Measurements from ENCODE around the gene PIP. TPM values are rescaled to one million over a fixed set of nuclear protein-coding genes. Genes with fewer than 3 reads are reported as not detected.
"Not testable (repeated sequence)": the region's sequence is repeated elsewhere in the genome, so short reads cannot be mapped to it uniquely, and the experiment has no call there.

Gene PIP
- not detected for polyA plus RNA-seq (2013, experiment 1 of 2)
- not detected for polyA plus RNA-seq (2013, experiment 2 of 2)

GRCh38 chr7:143131781-143132180, at the start of gene PIP:
TSS of gene PIP (plus strand) at chr7:143132077. CDS start at chr7:143132117, 40 bp downstream.
- Histone ChIP-seq H3K36me3 (ENCODE audit: control insufficient read depth, insufficient read depth, low read length) (no peaks in the 10 kb centered on the region), H3K4me3 (ENCODE audit: extremely low read depth, insufficient read depth, low read length, poor library complexity, severe bottlenecking) (no peak within 1 kb of the TSS), H3K4me1 (ENCODE audit: control insufficient read depth, insufficient read depth, low read length, poor library complexity, severe bottlenecking) (peaks cover 7% of the 10 kb centered on the region), H3K9me3 (ENCODE audit: control insufficient read depth, low read length) (no peaks in the 10 kb centered on the region), H3K27ac (ENCODE audit: low read depth, low read length, severe bottlenecking) (no peak within 1 kb of the TSS)
- WGBS, 2 experiments (ENCODE audit: insufficient coverage in 2 of 2), result 75 to 85% methylated on average over 2 to 3 of the region's 4 CpGs

- Histone ChIP-seq H3K27ac (ENCODE audit: low read depth, low read length, severe bottlenecking) (no peak overlapping the region), H3K4me3 (ENCODE audit: extremely low read depth, insufficient read depth, low read length, poor library complexity, severe bottlenecking) (no peak overlapping the region), H3K4me1 (ENCODE audit: control insufficient read depth, insufficient read depth, low read length, poor library complexity, severe bottlenecking) (no peaks in the 10 kb centered on the region), H3K36me3 (ENCODE audit: control insufficient read depth, insufficient read depth, low read length) (no peaks in the 10 kb centered on the region), H3K9me3 (ENCODE audit: control insufficient read depth, low read length) (no peaks in the 10 kb centered on the region)
- WGBS, 2 experiments (ENCODE audit: insufficient coverage in 2 of 2), result 80% methylated on average over 1 of the region's 1 CpG; no CpG with 5 or more reads in 1 of the 2 experiments
Observed at GRCh38 chr7:143085109-143085508, 46.8 kb upstream of the PIP start.

GRCh38 chr7:143085610-143086009, 46.3 kb upstream of the PIP start:
- no CpG with 5 or more reads among the region's 3 CpGs for WGBS, 2 experiments (ENCODE audit: insufficient coverage in 2 of 2)
- not testable (repeated sequence) for H3K27ac ChIP-seq (ENCODE audit: low read depth, low read length, severe bottlenecking)

GRCh38 chr7:143088549-143089231, 43.2 kb upstream of the PIP start:
- WGBS, 2 experiments (ENCODE audit: insufficient coverage in 2 of 2), result 88 to 91% methylated on average over 10 to 15 of the region's 16 CpGs
- not testable (repeated sequence) for H3K4me1 ChIP-seq (ENCODE audit: control insufficient read depth, insufficient read depth, low read length, poor library complexity, severe bottlenecking); H3K27ac ChIP-seq (ENCODE audit: low read depth, low read length, severe bottlenecking); H3K9me3 ChIP-seq (ENCODE audit: control insufficient read depth, low read length); H3K4me3 ChIP-seq (ENCODE audit: extremely low read depth, insufficient read depth, low read length, poor library complexity, severe bottlenecking); H3K36me3 ChIP-seq (ENCODE audit: control insufficient read depth, insufficient read depth, low read length)

More at GRCh38 chr7:143085610-143086009, 46.3 kb upstream of the PIP start:
- not testable (repeated sequence) for H3K9me3 ChIP-seq (ENCODE audit: control insufficient read depth, low read length); H3K4me1 ChIP-seq (ENCODE audit: control insufficient read depth, insufficient read depth, low read length, poor library complexity, severe bottlenecking); H3K36me3 ChIP-seq (ENCODE audit: control insufficient read depth, insufficient read depth, low read length); H3K4me3 ChIP-seq (ENCODE audit: extremely low read depth, insufficient read depth, low read length, poor library complexity, severe bottlenecking)

- 89% methylated on average over 1 of the region's 2 CpGs; no CpG with 5 or more reads in 1 of the 2 experiments for WGBS, 2 experiments (ENCODE audit: insufficient coverage in 2 of 2)
Observed at GRCh38 chr7:143096146-143096545, 35.7 kb upstream of the PIP start.

GRCh38 chr7:143099579-143099978, 32.3 kb upstream of the PIP start:
- not testable (repeated sequence) for H3K36me3 ChIP-seq (ENCODE audit: control insufficient read depth, insufficient read depth, low read length); H3K4me1 ChIP-seq (ENCODE audit: control insufficient read depth, insufficient read depth, low read length, poor library complexity, severe bottlenecking); H3K4me3 ChIP-seq (ENCODE audit: extremely low read depth, insufficient read depth, low read length, poor library complexity, severe bottlenecking); H3K27ac ChIP-seq (ENCODE audit: low read depth, low read length, severe bottlenecking)
- WGBS, 2 experiments (ENCODE audit: insufficient coverage in 2 of 2), result no CpG with 5 or more reads among the region's 1 CpG
- peaks cover 11% of the 10 kb centered on the region for H3K9me3 ChIP-seq (ENCODE audit: control insufficient read depth, low read length)

More at GRCh38 chr7:143096146-143096545, 35.7 kb upstream of the PIP start:
- Histone ChIP-seq H3K4me3 (ENCODE audit: extremely low read depth, insufficient read depth, low read length, poor library complexity, severe bottlenecking) (no peak overlapping the region), H3K9me3 (ENCODE audit: control insufficient read depth, low read length) (peaks cover 11% of the 10 kb centered on the region), H3K27ac (ENCODE audit: low read depth, low read length, severe bottlenecking) (no peak overlapping the region), H3K4me1 (ENCODE audit: control insufficient read depth, insufficient read depth, low read length, poor library complexity, severe bottlenecking) (no peaks in the 10 kb centered on the region), H3K36me3 (ENCODE audit: control insufficient read depth, insufficient read depth, low read length) (no peaks in the 10 kb centered on the region)

GRCh38 chr7:143104759-143105158, 27.1 kb upstream of the PIP start:
- H3K36me3 ChIP-seq (ENCODE audit: control insufficient read depth, insufficient read depth, low read length), result no peaks in the 10 kb centered on the region
- no peak overlapping the region for H3K4me3 ChIP-seq (ENCODE audit: extremely low read depth, insufficient read depth, low read length, poor library complexity, severe bottlenecking)
- H3K4me1 ChIP-seq (ENCODE audit: control insufficient read depth, insufficient read depth, low read length, poor library complexity, severe bottlenecking), result no peaks in the 10 kb centered on the region
- no peak overlapping the region for H3K27ac ChIP-seq (ENCODE audit: low read depth, low read length, severe bottlenecking)
- H3K9me3 ChIP-seq (ENCODE audit: control insufficient read depth, low read length), result peaks cover 2% of the 10 kb centered on the region

- not testable (repeated sequence) for H3K36me3 ChIP-seq (ENCODE audit: control insufficient read depth, insufficient read depth, low read length); H3K9me3 ChIP-seq (ENCODE audit: control insufficient read depth, low read length); H3K4me1 ChIP-seq (ENCODE audit: control insufficient read depth, insufficient read depth, low read length, poor library complexity, severe bottlenecking); H3K4me3 ChIP-seq (ENCODE audit: extremely low read depth, insufficient read depth, low read length, poor library complexity, severe bottlenecking); H3K27ac ChIP-seq (ENCODE audit: low read depth, low read length, severe bottlenecking)
- 97 to 100% methylated on average over 3 of the region's 3 CpGs for WGBS, 2 experiments (ENCODE audit: insufficient coverage in 2 of 2)
Observed at GRCh38 chr7:143108019-143108418, 23.9 kb upstream of the PIP start.

GRCh38 chr7:143117395-143117794, 14.5 kb upstream of the PIP start:
- Histone ChIP-seq H3K27ac (ENCODE audit: low read depth, low read length, severe bottlenecking) (no peak overlapping the region), H3K4me3 (ENCODE audit: extremely low read depth, insufficient read depth, low read length, poor library complexity, severe bottlenecking) (no peak overlapping the region), H3K9me3 (ENCODE audit: control insufficient read depth, low read length) (peaks cover 6% of the 10 kb centered on the region), H3K4me1 (ENCODE audit: control insufficient read depth, insufficient read depth, low read length, poor library complexity, severe bottlenecking) (peaks cover 7% of the 10 kb centered on the region), H3K36me3 (ENCODE audit: control insufficient read depth, insufficient read depth, low read length) (no peaks in the 10 kb centered on the region)
- WGBS, 2 experiments (ENCODE audit: insufficient coverage in 2 of 2), result 86 to 90% methylated on average over 3 of the region's 3 CpGs

- Histone ChIP-seq H3K4me3 (ENCODE audit: extremely low read depth, insufficient read depth, low read length, poor library complexity, severe bottlenecking) (no peak overlapping the region), H3K4me1 (ENCODE audit: control insufficient read depth, insufficient read depth, low read length, poor library complexity, severe bottlenecking) (peaks cover 7% of the 10 kb centered on the region), H3K9me3 (ENCODE audit: control insufficient read depth, low read length) (peaks cover 22% of the 10 kb centered on the region), H3K27ac (ENCODE audit: low read depth, low read length, severe bottlenecking) (peak overlapping the region; percentile 47), H3K36me3 (ENCODE audit: control insufficient read depth, insufficient read depth, low read length) (no peaks in the 10 kb centered on the region)
- WGBS, 2 experiments (ENCODE audit: insufficient coverage in 2 of 2), result 100% methylated on average over 1 of the region's 3 CpGs; no CpG with 5 or more reads in 1 of the 2 experiments
Observed at GRCh38 chr7:143120691-143121405, 11.0 kb upstream of the PIP start.

GRCh38 chr7:143123326-143123725, 8.6 kb upstream of the PIP start:
- H3K36me3 ChIP-seq (ENCODE audit: control insufficient read depth, insufficient read depth, low read length); H3K27ac ChIP-seq (ENCODE audit: low read depth, low read length, severe bottlenecking); H3K4me3 ChIP-seq (ENCODE audit: extremely low read depth, insufficient read depth, low read length, poor library complexity, severe bottlenecking): not testable (repeated sequence)
- 93 to 94% methylated on average over 2 to 5 of the region's 9 CpGs for WGBS, 2 experiments (ENCODE audit: insufficient coverage in 2 of 2)
- peaks cover 22% of the 10 kb centered on the region for H3K9me3 ChIP-seq (ENCODE audit: control insufficient read depth, low read length)
- peaks cover 18% of the 10 kb centered on the region for H3K4me1 ChIP-seq (ENCODE audit: control insufficient read depth, insufficient read depth, low read length, poor library complexity, severe bottlenecking)

Measured in mesodermal cell (in vitro differentiated cells).